Endodermal cell (in vitro differentiated cells): ENCODE measurements around the gene TECTA. TPM values are rescaled to one million over a fixed set of nuclear protein-coding genes. Genes with fewer than 3 reads are reported as not detected.

ENCODE experiments used
- DNase-seq: peaks from one replicate; pipeline ENCODE4 v3.0.0-alpha.2; 2017
- H3K27ac ChIP-seq: 2 replicates; pipeline ENCODE4 v1.5.1; 2013; ENCODE audit warnings: mild to moderate bottlenecking, low read depth, low read length, moderate library complexity
- H3K27me3 ChIP-seq: 2 replicates; pipeline ENCODE4 v1.6.1; 2013; ENCODE audit warnings: mild to moderate bottlenecking, low read length, moderate library complexity; ENCODE audit not compliant: insufficient read depth, control insufficient read depth, poor library complexity, severe bottlenecking
- H3K36me3 ChIP-seq: 2 replicates; pipeline ENCODE4 v1.7.0; 2013; ENCODE audit warnings: mild to moderate bottlenecking, low read length, moderate library complexity; ENCODE audit not compliant: control insufficient read depth, insufficient read depth
- H3K4me1 ChIP-seq: one replicate; pipeline ENCODE4 v1.7.0; 2013; ENCODE audit warnings: low read length; ENCODE audit not compliant: control insufficient read depth, insufficient read depth
- H3K4me3 ChIP-seq: 2 replicates; pipeline ENCODE4 v1.5.1; 2013; ENCODE audit warnings: mild to moderate bottlenecking, low read length, moderate library complexity
- H3K9ac ChIP-seq: 2 replicates; pipeline ENCODE4 v1.6.1; 2013; ENCODE audit warnings: mild to moderate bottlenecking, low read length, moderate library complexity; ENCODE audit not compliant: poor library complexity, severe bottlenecking; ENCODE audit errors: extremely low read depth
- H3K9me3 ChIP-seq: 2 replicates; pipeline ENCODE4 v1.6.1; 2013; ENCODE audit warnings: mild to moderate bottlenecking, low read length, moderate library complexity; ENCODE audit not compliant: control insufficient read depth
- H3K27ac Mint-ChIP-seq: 2 replicates; pipeline ENCODE4 v1.8.0; 2020; ENCODE audit warnings: mixed read lengths
- H3K27me3 Mint-ChIP-seq: 2 replicates; pipeline ENCODE4 v1.8.0; 2021; ENCODE audit warnings: mild to moderate bottlenecking, mixed read lengths; ENCODE audit not compliant: insufficient read depth
- H3K36me3 Mint-ChIP-seq: 2 replicates; pipeline ENCODE4 v1.8.0; 2020; ENCODE audit warnings: low read depth, mixed read lengths
- H3K4me1 Mint-ChIP-seq: 2 replicates; pipeline ENCODE4 v1.8.0; 2020; ENCODE audit warnings: mixed read lengths
- H3K4me3 Mint-ChIP-seq: 2 replicates; pipeline ENCODE4 v1.8.0; 2020; ENCODE audit warnings: mild to moderate bottlenecking, moderate library complexity, mixed read lengths
- H3K9me3 Mint-ChIP-seq: 2 replicates; pipeline ENCODE4 v1.8.0; 2020; ENCODE audit warnings: mild to moderate bottlenecking, mixed read lengths
- CTCF ChIP-seq: fragments of 200-600 bp; sonication (generic); conservative IDR thresholded peaks from 2 replicates; pipeline ENCODE4 v1.5.0; 2021; ENCODE audit warnings: antibody characterized with exemption, mild to moderate bottlenecking
- WGBS, 2 experiments: methylation state at CpG; one replicate each; pipeline versions ENCODE4 v1.1.5 to v1.1.7; 2013; ENCODE audit warnings: missing lambda C conversion rate in 2 of 2, mixed read lengths in 1 of 2; ENCODE audit not compliant: insufficient coverage in 1 of 2, insufficient read length in 1 of 2; 5-methylcytosine and 5-hydroxymethylcytosine counted together
- total RNA-seq, 2 donors: library from RNA; stranded (reverse); fragmentation: NEBNext Ultra II Directional in 1 of 2; extraction: Animal tissue kit (Norgen Biotek cat#: 25700) in 1 of 2; gene quantifications; 2 replicates in 1 of 2; 3 replicates in 1 of 2; pipeline ENCODE4 v1.2.1, GENCODE V29; 2021

Gene TECTA
- total RNA-seq, 2 donors from 2014 or later = 1.4 to 2.2 TPM

- TF ChIP-seq CTCF = no peak
- Histone ChIP-seq H3K4me1 (no peaks in the 10 kb centered on the region), H3K4me3 (no peak overlapping the region), H3K9me3 (no peaks in the 10 kb centered on the region), H3K27me3 (no peaks in the 10 kb centered on the region), H3K9ac (no peak overlapping the region), H3K36me3 (peaks cover 49% of the 10 kb centered on the region), H3K27ac (no peak overlapping the region)
- Mint-ChIP-seq H3K27ac (no peak overlapping the region), H3K4me1 (peaks cover 2% of the 10 kb centered on the region), H3K27me3 (no peaks in the 10 kb centered on the region), H3K4me3 (no peak overlapping the region), H3K9me3 (no peaks in the 10 kb centered on the region), H3K36me3 (peaks cover 30% of the 10 kb centered on the region)
- DNase-seq = no peak
- WGBS, 2 experiments = 99 to 100% methylated on average over 1 to 4 of the region's 5 CpGs
Measured at GRCh38 chr11:121090145-121090721, 10.8 kb upstream of the TECTA start.

GRCh38 chr11:121091492-121092152 is 9.4 kb upstream of the TECTA start:
- WGBS, 2 experiments = 96% methylated on average over 2 to 3 of the region's 3 CpGs
- H3K27ac ChIP-seq = no peak overlapping the region
- Mint-ChIP-seq H3K27me3 (no peaks in the 10 kb centered on the region), H3K27ac (no peak overlapping the region), H3K4me1 (peaks cover 2% of the 10 kb centered on the region), H3K4me3 (no peak overlapping the region), H3K36me3 (peaks cover 18% of the 10 kb centered on the region), H3K9me3 (no peaks in the 10 kb centered on the region)
- H3K4me1 ChIP-seq = no peaks in the 10 kb centered on the region
- H3K4me3 ChIP-seq = no peak overlapping the region
- H3K9ac ChIP-seq = no peak overlapping the region
- DNase-seq = no peak
- H3K9me3 ChIP-seq = no peaks in the 10 kb centered on the region
- no peaks in the 10 kb centered on the region for H3K27me3 ChIP-seq
- peaks cover 38% of the 10 kb centered on the region for H3K36me3 ChIP-seq
- no peak for TF ChIP-seq CTCF

- DNase-seq = no peak
- no peaks in the 10 kb centered on the region for H3K27me3 ChIP-seq
- Mint-ChIP-seq H3K4me1 (peaks cover 2% of the 10 kb centered on the region), H3K4me3 (no peak overlapping the region), H3K9me3 (no peaks in the 10 kb centered on the region), H3K36me3 (no peaks in the 10 kb centered on the region), H3K27ac (no peak overlapping the region), H3K27me3 (no peaks in the 10 kb centered on the region)
- H3K9me3 ChIP-seq = no peaks in the 10 kb centered on the region
- H3K4me1 ChIP-seq = no peaks in the 10 kb centered on the region
- H3K27ac ChIP-seq = no peak overlapping the region
- H3K36me3 ChIP-seq = peaks cover 7% of the 10 kb centered on the region
- TF ChIP-seq CTCF = no peak
- no peak overlapping the region for H3K9ac ChIP-seq
- WGBS, 2 experiments = 87 to 100% methylated on average over 1 of the region's 1 CpG
- no peak overlapping the region for H3K4me3 ChIP-seq
Measured at GRCh38 chr11:121095561-121095960, 5.5 kb upstream of the TECTA start.
